ENCODE measurements around the gene ACSL1. TPM values are rescaled to one million over a fixed set of nuclear protein-coding genes. Genes with fewer than 3 reads are reported as not detected.

ACSL1 gene
- polyA plus RNA-seq, 4 donors, result 9.9 to 85.0 (median 32.3) TPM

GRCh38 chr4:184721254-184721653 is 104.5 kb downstream of the ACSL1 start:
- FAIRE-seq (no peak), DNase-seq (no peak)
- Histone ChIP-seq H3K4me1 (ENCODE audit: control insufficient read depth in 3 of 3, insufficient read depth in 2 of 3, low read depth in 1 of 3, low read length in 2 of 3) (no peaks in the 10 kb centered on the region), H3K36me3 (ENCODE audit: control insufficient read depth in 3 of 3, insufficient read depth in 2 of 3, low read depth in 1 of 3, low read length in 3 of 3) (peaks cover 0 to 15% (median 0%) of the 10 kb centered on the region in 3 donors), H3K27me3 (ENCODE audit: control insufficient read depth in 3 of 3, insufficient read depth in 3 of 3, low read length in 3 of 3) (no peaks in the 10 kb centered on the region), H3K4me3 (ENCODE audit: low read depth in 1 of 3, low read length in 3 of 3) (no peak overlapping the region), H3K27ac (ENCODE audit: low read depth in 1 of 3, low read length in 2 of 3) (no peak overlapping the region), H3K9me3 (ENCODE audit: control insufficient read depth in 2 of 2, insufficient read depth in 1 of 2, low read depth in 1 of 2, low read length in 1 of 2) (peaks cover 0 to 2% of the 10 kb centered on the region in 2 donors)

GRCh38 chr4:184719407-184719806 is 106.4 kb downstream of the ACSL1 start:
- H3K9me3 ChIP-seq (ENCODE audit: control insufficient read depth in 2 of 2, insufficient read depth in 1 of 2, low read depth in 1 of 2, low read length in 1 of 2), result peaks cover 0 to 2% of the 10 kb centered on the region in 2 donors
- peaks cover 0 to 15% (median 0%) of the 10 kb centered on the region in 3 donors for H3K36me3 ChIP-seq (ENCODE audit: control insufficient read depth in 3 of 3, insufficient read depth in 2 of 3, low read depth in 1 of 3, low read length in 3 of 3)
- FAIRE-seq (no peak), DNase-seq (no peak)
- H3K4me3 ChIP-seq (ENCODE audit: low read depth in 1 of 3, low read length in 3 of 3), result no peak overlapping the region
- no peaks in the 10 kb centered on the region for H3K4me1 ChIP-seq (ENCODE audit: control insufficient read depth in 3 of 3, insufficient read depth in 2 of 3, low read depth in 1 of 3, low read length in 2 of 3)
- 85 to 97% (median 96%) methylated on average over 3 of the region's 3 CpGs for WGBS, 3 donors
- H3K27me3 ChIP-seq (ENCODE audit: control insufficient read depth in 3 of 3, insufficient read depth in 3 of 3, low read length in 3 of 3), result no peaks in the 10 kb centered on the region
- H3K27ac ChIP-seq (ENCODE audit: low read depth in 1 of 3, low read length in 2 of 3), result no peak overlapping the region

- WGBS, 3 donors, result 94 to 100% (median 98%) methylated on average over 4 of the region's 4 CpGs
- no peaks in the 10 kb centered on the region for H3K27me3 ChIP-seq (ENCODE audit: control insufficient read depth in 3 of 3, insufficient read depth in 3 of 3, low read length in 3 of 3)
- DNase-seq, result no peak
Observed at GRCh38 chr4:184715526-184715925, 110.2 kb downstream of the ACSL1 start.

GRCh38 chr4:184713887-184714286 is 111.9 kb downstream of the ACSL1 start:
- Histone ChIP-seq H3K4me1 (ENCODE audit: control insufficient read depth in 3 of 3, insufficient read depth in 2 of 3, low read depth in 1 of 3, low read length in 2 of 3) (no peaks in the 10 kb centered on the region), H3K36me3 (ENCODE audit: control insufficient read depth in 3 of 3, insufficient read depth in 2 of 3, low read depth in 1 of 3, low read length in 3 of 3) (peaks cover 0 to 18% (median 0%) of the 10 kb centered on the region in 3 donors), H3K4me3 (ENCODE audit: low read depth in 1 of 3, low read length in 3 of 3) (no peak overlapping the region), H3K27ac (ENCODE audit: low read depth in 1 of 3, low read length in 2 of 3) (no peak overlapping the region), H3K9me3 (ENCODE audit: control insufficient read depth in 2 of 2, insufficient read depth in 1 of 2, low read depth in 1 of 2, low read length in 1 of 2) (no peaks in the 10 kb centered on the region), H3K27me3 (ENCODE audit: control insufficient read depth in 3 of 3, insufficient read depth in 3 of 3, low read length in 3 of 3) (no peaks in the 10 kb centered on the region)
- 53 to 92% (median 92%) methylated on average over 2 of the region's 2 CpGs for WGBS, 3 donors
- no peak for DNase-seq
- FAIRE-seq, result no peak

More at GRCh38 chr4:184715526-184715925, 110.2 kb downstream of the ACSL1 start:
- Histone ChIP-seq H3K36me3 (ENCODE audit: control insufficient read depth in 3 of 3, insufficient read depth in 2 of 3, low read depth in 1 of 3, low read length in 3 of 3) (peaks cover 0 to 22% (median 0%) of the 10 kb centered on the region in 3 donors), H3K4me3 (ENCODE audit: low read depth in 1 of 3, low read length in 3 of 3) (no peak overlapping the region), H3K4me1 (ENCODE audit: control insufficient read depth in 3 of 3, insufficient read depth in 2 of 3, low read depth in 1 of 3, low read length in 2 of 3) (no peaks in the 10 kb centered on the region), H3K9me3 (ENCODE audit: control insufficient read depth in 2 of 2, insufficient read depth in 1 of 2, low read depth in 1 of 2, low read length in 1 of 2) (no peaks in the 10 kb centered on the region), H3K27ac (ENCODE audit: low read depth in 1 of 3, low read length in 2 of 3) (no peak overlapping the region)
- FAIRE-seq, result no peak

- Histone ChIP-seq H3K4me1 (ENCODE audit: control insufficient read depth in 3 of 3, insufficient read depth in 2 of 3, low read depth in 1 of 3, low read length in 2 of 3) (no peaks in the 10 kb centered on the region), H3K9me3 (ENCODE audit: control insufficient read depth in 2 of 2, insufficient read depth in 1 of 2, low read depth in 1 of 2, low read length in 1 of 2) (no peaks in the 10 kb centered on the region), H3K4me3 (ENCODE audit: low read depth in 1 of 3, low read length in 3 of 3) (no peak overlapping the region), H3K27me3 (ENCODE audit: control insufficient read depth in 3 of 3, insufficient read depth in 3 of 3, low read length in 3 of 3) (no peaks in the 10 kb centered on the region), H3K36me3 (ENCODE audit: control insufficient read depth in 3 of 3, insufficient read depth in 2 of 3, low read depth in 1 of 3, low read length in 3 of 3) (peaks cover 0 to 15% (median 0%) of the 10 kb centered on the region in 3 donors), H3K27ac (ENCODE audit: low read depth in 1 of 3, low read length in 2 of 3) (no peak overlapping the region)
- FAIRE-seq, result no peak
- no peak for DNase-seq
Observed at GRCh38 chr4:184712322-184712721, 113.4 kb downstream of the ACSL1 start.

- FAIRE-seq (no peak), DNase-seq (no peak)
- no peaks in the 10 kb centered on the region for H3K9me3 ChIP-seq (ENCODE audit: control insufficient read depth in 2 of 2, insufficient read depth in 1 of 2, low read depth in 1 of 2, low read length in 1 of 2)
- H3K4me1 ChIP-seq (ENCODE audit: control insufficient read depth in 3 of 3, insufficient read depth in 2 of 3, low read depth in 1 of 3, low read length in 2 of 3), result no peaks in the 10 kb centered on the region
- WGBS, 3 donors, result 74 to 79% (median 76%) methylated on average over 1 of the region's 1 CpG
- H3K27me3 ChIP-seq (ENCODE audit: control insufficient read depth in 3 of 3, insufficient read depth in 3 of 3, low read length in 3 of 3), result no peaks in the 10 kb centered on the region
- H3K27ac ChIP-seq (ENCODE audit: low read depth in 1 of 3, low read length in 2 of 3), result no peak overlapping the region
- no peak overlapping the region for H3K4me3 ChIP-seq (ENCODE audit: low read depth in 1 of 3, low read length in 3 of 3)
- peaks cover 0 to 17% (median 0%) of the 10 kb centered on the region in 3 donors for H3K36me3 ChIP-seq (ENCODE audit: control insufficient read depth in 3 of 3, insufficient read depth in 2 of 3, low read depth in 1 of 3, low read length in 3 of 3)
Observed at GRCh38 chr4:184706453-184706852, 119.3 kb downstream of the ACSL1 start.

- Histone ChIP-seq H3K27ac (ENCODE audit: low read depth in 1 of 3, low read length in 2 of 3) (no peak overlapping the region), H3K4me1 (ENCODE audit: control insufficient read depth in 3 of 3, insufficient read depth in 2 of 3, low read depth in 1 of 3, low read length in 2 of 3) (no peaks in the 10 kb centered on the region), H3K4me3 (ENCODE audit: low read depth in 1 of 3, low read length in 3 of 3) (no peak overlapping the region), H3K27me3 (ENCODE audit: control insufficient read depth in 3 of 3, insufficient read depth in 3 of 3, low read length in 3 of 3) (no peaks in the 10 kb centered on the region), H3K9me3 (ENCODE audit: control insufficient read depth in 2 of 2, insufficient read depth in 1 of 2, low read depth in 1 of 2, low read length in 1 of 2) (no peaks in the 10 kb centered on the region), H3K36me3 (ENCODE audit: control insufficient read depth in 3 of 3, insufficient read depth in 2 of 3, low read depth in 1 of 3, low read length in 3 of 3) (peaks cover 0 to 14% (median 0%) of the 10 kb centered on the region in 3 donors)
- FAIRE-seq (no peak), DNase-seq (no peak)
- 72 to 81% (median 79%) methylated on average over 5 of the region's 5 CpGs for WGBS, 3 donors
Observed at GRCh38 chr4:184705692-184706091, 120.1 kb downstream of the ACSL1 start.

Other genes with a start within 250 kb of the ACSL1 start
- 10 to 100 TPM; 37.2 to 66.6 (median 57.8) TPM for gene CASP3, start 176.5 kb downstream of the ACSL1 start, polyA plus RNA-seq
- 10 to 100 TPM; 11.8 to 27.7 (median 18.7) TPM for gene PRIMPOL, start 176.2 kb downstream of the ACSL1 start, polyA plus RNA-seq
- gene CENPU, start 91.9 kb downstream of the ACSL1 start, polyA plus RNA-seq, result 10 to 100 TPM in 2 of 4 donors, 1 to 10 TPM in 2; 1.6 to 17.2 (median 6.9) TPM
- not detected for gene HELT, start 192.5 kb upstream of the ACSL1 start, polyA plus RNA-seq

All from small intestine (tissue), 7 donors.